Smooth muscle cell (in vitro differentiated cells): ENCODE data around the gene TLR8. TPM values are rescaled to one million over a fixed set of nuclear protein-coding genes. Genes with fewer than 3 reads are reported as not detected.

Experiments used
- DNase-seq: peaks from one replicate; lab custom pipeline; 2025; ENCODE audit not compliant: unreplicated experiment; lab: John Stamatoyannopoulos, UW
- H2AFZ ChIP-seq: fragments of 200-600 bp; sonication (generic); 2 replicates; pipeline ENCODE4 v1.6.0; 2016; ENCODE audit warnings: antibody characterized with exemption, low read depth, mild to moderate bottlenecking
- H3F3A ChIP-seq: fragments of 200-600 bp; sonication (generic); 2 replicates; pipeline ENCODE4 v1.6.0; 2017; ENCODE audit warnings: antibody characterized with exemption, low read depth
- H3K27ac ChIP-seq: fragments of 200-600 bp; sonication (generic); 2 replicates; pipeline ENCODE4 v1.5.1; 2016; ENCODE audit warnings: low read depth, mild to moderate bottlenecking
- H3K27me3 ChIP-seq: fragments of 200-600 bp; sonication (generic); 2 replicates; pipeline ENCODE4 v1.6.1; 2016; ENCODE audit warnings: low read depth, mild to moderate bottlenecking
- H3K36me3 ChIP-seq: fragments of 200-600 bp; sonication (generic); 2 replicates; pipeline ENCODE4 v1.5.1; 2016; ENCODE audit warnings: low read depth
- H3K4me1 ChIP-seq: fragments of 200-600 bp; sonication (generic); 2 replicates; pipeline ENCODE4 v1.5.1; 2016; ENCODE audit warnings: low read depth
- H3K4me2 ChIP-seq: fragments of 200-600 bp; sonication (generic); 2 replicates; pipeline ENCODE4 v1.6.0; 2016; ENCODE audit warnings: mild to moderate bottlenecking
- H3K4me3 ChIP-seq: fragments of 200-600 bp; sonication (generic); 2 replicates; pipeline ENCODE4 v1.5.1; 2016; ENCODE audit warnings: mild to moderate bottlenecking
- H3K79me2 ChIP-seq: fragments of 200-600 bp; sonication (generic); 2 replicates; pipeline ENCODE4 v1.6.0; 2016; ENCODE audit warnings: low read depth, mild to moderate bottlenecking
- H3K9ac ChIP-seq: fragments of 200-600 bp; sonication (generic); 2 replicates; pipeline ENCODE4 v1.6.0; 2016; ENCODE audit warnings: low read depth
- H3K9me3 ChIP-seq: fragments of 200-600 bp; sonication (generic); replicated peaks from 2 replicates; pipeline ENCODE4 v1.5.1; 2016; ENCODE audit warnings: low read depth
- H4K20me1 ChIP-seq: fragments of 200-600 bp; sonication (generic); 2 replicates; pipeline ENCODE4 v1.6.0; 2016; ENCODE audit warnings: low read depth
- WGBS: methylation state at CpG from one replicate; pipeline ENCODE4 v1.1.7; 2016; ENCODE audit warnings: low lambda C conversion rate; 5-methylcytosine and 5-hydroxymethylcytosine counted together
- polyA plus RNA-seq: library from polyadenylated mRNA; unstranded; fragments of >200 nt; fragmentation: Nextera tagmentation; extraction: Ambion mirVana; gene quantifications from 2 replicates; pipeline ENCODE4 v1.2.1, GENCODE V29; 2016
- total RNA-seq: library from RNA; depleted of rRNA; stranded (reverse); fragments of >200 nt; gene quantifications from 2 replicates; pipeline ENCODE4 v1.2.3, GENCODE V29; 2014
- TF ChIP-seq, protein P1 (sequence below): fragments of 200-600 bp; sonication (generic); IDR thresholded peaks from 2 replicates; pipeline ENCODE4 v1.5.1; 2017; ENCODE audit warnings: borderline replicate concordance, mild to moderate bottlenecking, antibody characterized with exemption; ENCODE audit not compliant: insufficient read depth, poor library complexity, severe bottlenecking

Gene TLR8
- total and polyA plus RNA-seq, 2 experiments from 2014 or later = not detected

DNA sequence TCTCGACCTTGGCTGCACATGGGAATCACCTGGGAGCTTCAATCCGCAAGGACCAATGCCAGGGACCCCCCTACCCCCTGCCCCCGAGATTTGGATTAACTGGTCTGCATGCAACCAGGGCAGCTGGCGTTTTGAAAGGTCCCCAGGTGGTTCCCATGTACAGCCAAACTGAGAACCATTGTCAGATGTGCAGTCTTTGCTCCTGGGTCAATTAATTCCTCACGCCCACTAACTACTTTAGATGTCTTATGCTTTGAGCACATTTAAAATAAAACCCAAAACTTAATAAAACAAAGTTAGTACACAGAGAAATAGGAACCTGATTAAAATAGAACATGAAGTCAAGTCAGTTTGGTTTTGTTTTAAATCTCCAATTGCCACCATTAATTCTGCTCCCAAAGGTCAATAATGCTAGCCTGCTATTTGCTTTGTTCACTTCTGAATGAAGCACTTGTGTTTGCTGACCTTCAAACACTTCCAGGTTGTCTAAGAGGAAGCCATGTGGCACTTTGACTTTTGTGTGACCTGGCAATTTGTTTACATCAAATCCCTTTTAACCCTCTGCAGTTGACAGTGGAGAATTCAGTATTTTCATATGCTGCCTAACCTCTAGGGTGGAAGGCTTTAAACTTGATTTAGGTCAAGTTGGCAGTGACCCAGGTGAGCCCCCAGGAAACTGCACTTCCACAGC lies 41.3 kb downstream of the TLR8 start:
- Histone ChIP-seq H3K9ac (peak overlapping the region; percentile 86), H3K4me3 (no peak overlapping the region), H3K27me3 (no peaks in the 10 kb centered on the region), H2AFZ (no peak overlapping the region), H3K27ac (peak overlapping the region; percentile 98), H3F3A (peaks cover 30% of the 10 kb centered on the region), H3K36me3 (no peaks in the 10 kb centered on the region), H3K79me2 (no peaks in the 10 kb centered on the region), H4K20me1 (no peaks in the 10 kb centered on the region), H3K9me3 (no peaks in the 10 kb centered on the region), H3K4me1 (peaks cover 39% of the 10 kb centered on the region), H3K4me2 (peak overlapping the region; percentile 61)
- TF ChIP-seq, protein P1, sequence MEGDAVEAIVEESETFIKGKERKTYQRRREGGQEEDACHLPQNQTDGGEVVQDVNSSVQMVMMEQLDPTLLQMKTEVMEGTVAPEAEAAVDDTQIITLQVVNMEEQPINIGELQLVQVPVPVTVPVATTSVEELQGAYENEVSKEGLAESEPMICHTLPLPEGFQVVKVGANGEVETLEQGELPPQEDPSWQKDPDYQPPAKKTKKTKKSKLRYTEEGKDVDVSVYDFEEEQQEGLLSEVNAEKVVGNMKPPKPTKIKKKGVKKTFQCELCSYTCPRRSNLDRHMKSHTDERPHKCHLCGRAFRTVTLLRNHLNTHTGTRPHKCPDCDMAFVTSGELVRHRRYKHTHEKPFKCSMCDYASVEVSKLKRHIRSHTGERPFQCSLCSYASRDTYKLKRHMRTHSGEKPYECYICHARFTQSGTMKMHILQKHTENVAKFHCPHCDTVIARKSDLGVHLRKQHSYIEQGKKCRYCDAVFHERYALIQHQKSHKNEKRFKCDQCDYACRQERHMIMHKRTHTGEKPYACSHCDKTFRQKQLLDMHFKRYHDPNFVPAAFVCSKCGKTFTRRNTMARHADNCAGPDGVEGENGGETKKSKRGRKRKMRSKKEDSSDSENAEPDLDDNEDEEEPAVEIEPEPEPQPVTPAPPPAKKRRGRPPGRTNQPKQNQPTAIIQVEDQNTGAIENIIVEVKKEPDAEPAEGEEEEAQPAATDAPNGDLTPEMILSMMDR = no peak
- 88% methylated on average over 5 of the region's 5 CpGs for WGBS
- DNase-seq = no peak

DNA sequence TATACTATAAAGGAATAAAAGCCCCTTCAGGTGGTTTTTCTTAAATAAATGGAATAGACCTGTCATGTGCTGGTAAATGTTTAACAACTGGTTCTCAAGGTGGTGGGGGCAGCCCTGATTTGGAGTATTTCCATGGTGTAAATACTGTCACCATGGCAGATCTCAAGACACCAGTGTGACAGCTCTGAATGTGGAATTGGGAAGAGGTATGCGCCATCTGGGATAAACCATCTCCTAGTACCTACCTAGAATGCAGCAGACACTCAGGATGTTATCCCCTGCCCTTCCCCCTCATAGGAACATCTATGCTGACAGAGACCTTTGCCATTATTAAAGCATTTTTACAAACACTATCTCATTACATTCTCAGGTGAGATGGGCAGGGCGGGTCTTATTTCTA lies 42.1 kb downstream of the TLR8 start:
- no peak for DNase-seq
- H3K4me2 ChIP-seq = no peak overlapping the region
- peaks cover 30% of the 10 kb centered on the region for H3F3A ChIP-seq
- H3K27ac ChIP-seq = peak overlapping the region; percentile 98
- no peak overlapping the region for H3K4me3 ChIP-seq
- H3K4me1 ChIP-seq = peaks cover 39% of the 10 kb centered on the region
- H3K27me3 ChIP-seq = no peaks in the 10 kb centered on the region
- H3K9ac ChIP-seq = no peak overlapping the region
- no peaks in the 10 kb centered on the region for H3K36me3 ChIP-seq
- H2AFZ ChIP-seq = no peak overlapping the region
- H3K9me3 ChIP-seq = no peaks in the 10 kb centered on the region
- WGBS = 95% methylated on average over 2 of the region's 2 CpGs
- no peaks in the 10 kb centered on the region for H4K20me1 ChIP-seq
- TF ChIP-seq, protein P1 = no peak
- H3K79me2 ChIP-seq = no peaks in the 10 kb centered on the region

DNA sequence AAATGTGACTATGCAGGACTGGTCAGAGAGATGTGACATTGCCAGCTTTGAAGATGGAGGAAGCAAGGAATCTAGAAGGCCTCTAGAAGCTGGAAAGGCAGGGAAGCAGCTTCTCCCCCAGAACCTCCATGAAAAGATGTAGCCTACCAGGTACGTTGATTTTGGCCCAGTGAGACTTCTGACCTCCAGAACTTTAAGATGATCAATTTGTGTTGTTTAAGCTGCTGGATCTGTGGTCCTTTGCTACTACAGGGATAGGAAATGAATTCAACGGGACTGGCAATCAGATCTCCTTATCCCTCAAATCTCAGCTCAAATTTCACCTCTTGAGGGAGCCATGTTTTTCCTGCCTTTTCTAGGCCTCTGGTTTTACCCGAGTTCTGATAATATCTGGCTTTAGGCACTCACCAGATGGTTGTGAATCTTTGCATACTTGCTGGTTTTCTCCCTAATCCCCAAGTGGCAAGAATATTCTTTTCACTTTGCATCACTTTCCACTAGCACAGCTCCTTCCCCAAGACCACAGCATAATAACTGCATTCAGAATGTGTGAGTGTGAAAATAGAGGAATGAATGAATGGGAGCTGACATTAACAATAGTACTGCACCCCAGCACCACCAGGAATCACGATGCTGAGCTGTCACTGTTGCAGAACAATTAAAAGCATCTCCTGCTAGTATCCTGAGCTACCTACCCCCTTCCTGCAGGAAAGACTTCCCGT lies 42.9 kb downstream of the TLR8 start:
- peaks cover 30% of the 10 kb centered on the region for H3F3A ChIP-seq
- TF ChIP-seq, protein P1 = no peak
- H3K27me3 ChIP-seq = no peaks in the 10 kb centered on the region
- H3K9ac ChIP-seq = peak overlapping the region; percentile 87
- peak overlapping the region; percentile 65 for H3K4me2 ChIP-seq
- H3K79me2 ChIP-seq = no peaks in the 10 kb centered on the region
- DNase-seq = no peak
- no peak overlapping the region for H2AFZ ChIP-seq
- H3K4me3 ChIP-seq = no peak overlapping the region
- 27% methylated on average over 5 of the region's 5 CpGs for WGBS
- peak overlapping the region; percentile 98 for H3K27ac ChIP-seq
- peaks cover 39% of the 10 kb centered on the region for H3K4me1 ChIP-seq
- no peaks in the 10 kb centered on the region for H3K36me3 ChIP-seq
- H3K9me3 ChIP-seq = no peaks in the 10 kb centered on the region
- no peaks in the 10 kb centered on the region for H4K20me1 ChIP-seq
